Activated CD4-positive, alpha-beta T cell treated with anti-CD3 and anti-CD28 coated beads, Interleukin-2, amount 50 U/mL, for 4 hours (primary cell): Measurements from ENCODE around the gene MEGF6.

Source experiments
- DNase-seq, 2 experiments: peaks; one replicate each; pipeline ENCODE4 v3.0.0-alpha.2; 2020

Gene MEGF6

GRCh38 chr1:3550511-3551289 lies 60.6 kb downstream of the MEGF6 start:
- DNase-seq, result no peak

DNA sequence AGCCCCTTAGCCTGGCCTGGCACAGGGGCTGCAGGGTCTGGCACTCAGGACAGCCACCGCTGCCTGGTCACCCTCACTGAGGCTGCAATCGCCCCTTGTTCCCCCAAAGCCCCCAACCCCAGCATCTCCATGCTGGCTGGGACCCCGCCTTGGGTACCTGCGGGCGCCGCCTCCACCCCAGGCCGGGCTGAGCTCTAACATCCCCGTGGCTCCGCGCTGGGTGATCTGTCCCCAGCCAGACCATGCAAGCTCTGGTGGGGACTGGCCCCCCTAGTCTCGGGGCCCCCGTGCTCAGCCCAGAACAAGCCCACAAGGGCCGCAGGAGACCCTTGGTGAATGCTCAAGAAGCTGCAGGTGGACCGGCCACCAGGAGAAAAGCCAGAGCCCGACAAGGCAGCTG lies 62.4 kb downstream of the MEGF6 start:
- DNase-seq, result no peak

- no peak for DNase-seq
These were observed 63.0 kb downstream of the MEGF6 start for GRCh38 chr1:3548156-3548893.

GRCh38 chr1:3547055-3548005 lies 64.0 kb downstream of the MEGF6 start:
- DNase-seq, result no peak

- DNase-seq, result no peak
These were observed 65.3 kb downstream of the MEGF6 start for GRCh38 chr1:3546048-3546384.

DNA sequence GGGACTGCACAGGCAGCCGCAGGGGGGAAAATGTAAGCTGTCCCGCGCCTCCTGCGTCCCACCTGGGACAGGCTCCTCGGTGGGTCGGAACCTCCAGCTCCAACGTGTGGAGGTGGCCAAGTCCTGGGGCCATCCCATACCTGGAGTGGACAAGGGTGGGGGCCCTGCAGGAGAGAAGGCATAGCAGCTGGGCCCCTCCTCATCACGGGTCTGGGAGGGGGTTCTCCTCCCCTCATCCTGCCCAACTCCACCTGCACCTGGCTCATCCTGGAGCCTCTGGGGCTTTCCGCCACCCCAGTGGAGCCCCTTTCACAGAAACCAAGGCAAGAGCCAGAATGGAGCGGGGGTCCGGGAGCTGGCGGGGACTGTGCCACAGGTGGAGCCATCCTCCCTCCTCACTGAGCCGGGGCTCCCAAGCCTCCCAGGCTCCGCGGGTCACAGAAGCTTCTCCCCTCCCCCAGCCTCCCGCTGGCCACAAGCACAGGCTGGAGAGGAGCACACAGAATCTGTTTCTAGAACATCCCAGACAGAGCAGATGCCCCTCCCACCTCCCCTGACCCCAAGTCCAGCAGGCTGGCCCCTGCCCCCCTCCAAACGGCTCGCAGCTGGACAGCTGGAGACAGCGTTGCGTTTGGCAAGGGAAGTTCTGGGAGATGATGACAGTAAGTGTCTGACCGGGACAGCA lies 65.8 kb downstream of the MEGF6 start:
- no peak for DNase-seq

GRCh38 chr1:3544040-3544977 lies 67.0 kb downstream of the MEGF6 start:
- no peak for DNase-seq

DNA sequence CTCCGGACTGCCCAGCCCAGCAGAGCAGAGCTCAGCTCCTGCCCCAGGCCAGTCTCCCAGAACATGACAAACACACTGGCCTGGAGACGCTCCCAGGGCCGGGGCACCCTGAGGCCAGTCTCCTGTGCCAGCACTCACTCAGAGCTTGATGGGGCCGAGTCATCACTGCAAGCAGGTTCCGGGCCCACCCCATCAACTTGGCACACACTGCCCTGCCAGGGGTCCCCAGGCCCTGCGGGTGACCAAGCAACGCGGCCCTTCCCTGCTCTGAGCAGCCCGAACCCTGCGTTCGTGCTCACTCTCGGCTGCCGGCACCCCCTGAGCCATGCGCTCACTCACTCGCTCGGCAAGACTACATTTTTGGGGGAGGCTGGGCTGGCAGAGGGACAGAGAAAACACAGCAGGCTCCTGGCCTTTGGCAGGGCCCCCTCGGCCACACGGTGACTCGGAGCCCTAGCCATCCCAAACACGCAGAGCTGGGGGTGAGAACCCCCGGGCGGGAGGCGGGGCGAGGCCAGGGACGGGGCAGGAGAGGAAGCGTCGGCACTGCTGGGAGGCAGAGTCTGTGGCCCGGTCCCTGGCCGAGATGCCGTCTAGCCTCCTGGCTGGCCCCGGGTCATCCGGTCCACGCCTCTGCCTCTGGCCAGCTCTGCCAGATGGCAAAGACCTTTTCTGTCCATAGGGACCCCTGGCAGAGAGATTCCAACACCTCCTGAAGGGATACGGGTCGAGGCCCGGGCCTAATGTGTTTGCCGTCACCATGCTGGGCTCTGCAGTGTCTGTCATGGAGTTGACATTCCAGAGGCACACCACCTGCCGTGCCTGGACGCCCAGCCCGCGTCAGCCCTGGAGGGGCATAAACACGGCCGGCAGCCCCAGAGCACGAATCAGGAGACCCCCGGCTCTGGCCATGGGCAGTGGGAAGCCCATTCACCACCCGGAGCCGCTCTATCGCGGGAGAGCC lies 68.0 kb downstream of the MEGF6 start:
- no peak for DNase-seq

DNA sequence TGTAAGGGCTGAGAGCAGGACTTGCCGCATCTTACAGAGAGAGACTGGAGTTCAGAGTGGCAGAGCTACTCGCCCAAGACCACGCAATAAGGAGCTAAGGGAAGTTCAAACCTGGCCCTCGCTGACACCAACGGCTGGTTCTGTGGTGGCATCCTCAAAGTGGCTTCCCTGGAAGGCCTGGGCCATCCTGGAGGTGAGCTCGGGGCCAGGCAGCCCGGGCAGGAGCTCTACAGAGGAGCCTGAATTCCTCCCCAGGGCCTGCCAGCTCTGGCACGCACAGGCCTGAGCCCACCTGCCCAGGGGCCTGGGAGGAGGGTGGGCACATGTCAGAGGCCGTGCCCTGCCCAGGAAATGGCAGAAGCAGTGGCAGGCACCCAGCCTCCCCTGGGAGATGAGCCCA lies 68.6 kb downstream of the MEGF6 start:
- DNase-seq, result no peak

GRCh38 chr1:3541936-3542335 lies 69.4 kb downstream of the MEGF6 start:
- no peak for DNase-seq

GRCh38 chr1:3541465-3541864 lies 69.8 kb downstream of the MEGF6 start:
- DNase-seq, result no peak

- DNase-seq, result no peak
These were observed 70.4 kb downstream of the MEGF6 start for GRCh38 chr1:3540876-3541275.

GRCh38 chr1:3539707-3540425 lies 71.4 kb downstream of the MEGF6 start:
- no peak for DNase-seq

DNA sequence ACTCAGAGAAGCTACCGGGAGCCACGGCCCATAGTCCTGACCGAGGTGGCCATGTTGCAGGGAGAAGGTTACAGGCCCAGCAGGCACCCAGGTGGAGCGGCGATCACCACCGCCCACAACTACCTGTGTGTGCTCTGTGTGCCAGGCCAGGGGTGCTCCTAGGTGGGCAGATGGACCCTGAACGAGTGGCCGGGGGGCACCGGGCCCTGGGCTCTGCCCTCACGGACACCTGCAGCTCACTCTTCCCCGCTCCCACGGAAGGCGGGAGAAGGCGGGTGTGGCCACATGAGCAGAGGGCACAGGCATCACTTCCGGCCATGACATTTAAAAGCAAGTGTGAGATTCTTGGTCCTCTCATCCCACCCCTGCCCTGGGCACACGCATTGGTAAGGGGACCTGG lies 73.9 kb downstream of the MEGF6 start:
- no peak for DNase-seq

DNA sequence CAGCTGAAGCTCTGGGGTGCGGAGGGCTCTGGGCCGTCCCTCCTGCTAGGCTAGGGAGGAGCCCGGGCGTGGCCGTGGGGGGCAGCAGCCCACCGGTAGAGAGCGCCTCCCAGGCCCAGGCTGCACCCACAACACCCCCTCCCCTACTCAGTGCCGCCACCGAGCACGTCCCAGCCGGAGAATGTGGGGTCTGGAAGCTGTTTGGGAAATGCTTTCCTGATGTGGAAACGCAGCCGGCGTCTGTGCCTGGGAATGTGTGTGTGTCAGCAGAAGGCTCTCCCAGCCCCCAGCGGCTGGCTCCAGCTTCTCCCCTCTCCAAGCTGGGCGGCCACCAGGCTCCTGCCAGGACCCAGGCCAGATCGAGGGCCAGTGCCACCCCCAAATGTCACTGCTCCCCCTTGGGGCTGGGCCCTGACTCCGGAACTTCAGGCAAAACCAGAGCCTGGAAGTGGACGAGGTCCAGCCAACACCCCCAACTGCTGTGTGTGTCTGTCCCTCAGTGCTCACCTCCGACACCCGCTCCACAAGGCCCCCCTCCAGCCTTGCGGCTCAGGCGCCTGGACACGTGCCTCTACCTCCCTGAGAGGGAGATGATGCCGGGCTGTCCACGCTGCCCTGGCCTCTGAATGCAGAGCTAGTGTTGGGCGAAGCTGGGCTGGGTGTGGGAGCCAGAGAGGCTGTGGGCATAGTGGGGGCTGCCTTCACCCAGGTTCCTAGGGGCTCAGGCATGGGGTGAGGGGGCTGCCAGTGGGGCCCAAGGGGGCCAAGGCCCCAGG lies 74.7 kb downstream of the MEGF6 start:
- no peak for DNase-seq

DNA sequence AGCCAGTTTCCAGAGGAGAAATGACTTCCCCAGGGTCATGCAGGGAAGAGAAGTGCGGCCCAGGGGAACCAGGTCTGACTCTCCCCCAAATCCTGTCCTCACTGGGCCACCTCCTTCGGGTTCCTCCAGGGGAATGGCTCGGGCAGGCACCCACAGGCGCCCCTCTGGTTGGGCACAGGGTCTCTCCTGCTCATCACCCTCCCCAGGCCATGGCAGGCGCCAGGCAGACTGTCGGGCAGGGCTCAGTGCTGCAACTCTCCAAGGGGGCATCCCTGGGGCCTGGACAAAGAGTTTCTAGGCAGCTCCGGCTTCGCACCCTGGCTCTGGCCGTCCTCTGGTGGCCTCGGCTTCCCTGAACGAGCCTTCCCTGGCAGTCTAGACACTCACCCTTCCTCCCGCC lies 75.6 kb downstream of the MEGF6 start:
- DNase-seq, result no peak

GRCh38 chr1:3534803-3535637 lies 76.3 kb downstream of the MEGF6 start:
- DNase-seq, result no peak
